Measurements from ENCODE around the gene FOXO6. TPM values are rescaled to one million over a fixed set of nuclear protein-coding genes. Genes with fewer than 3 reads are reported as not detected.

Gene FOXO6
- total and polyA plus RNA-seq, 9 of the 15 experiments (the other 6 are each of a cell fraction or from before 2014, with no cell fraction given) = 0.04 to 0.31 (median 0.12) TPM; not detected in 5

GRCh38 chr1:41419584-41420295 is 58.5 kb downstream of the FOXO6 start:
- peaks cover 3% of the 10 kb centered on the region; the same call in 1 of the 2 replicates for H3K9me3 ChIP-seq (replicated peaks; ENCODE audit: control insufficient read depth, insufficient read depth, low read depth, low read length)
- no TSS peak for BruUV-seq (replicated peaks)
- no peaks in the 10 kb centered on the region for H3K79me2 ChIP-seq (ENCODE audit: control insufficient read depth, insufficient read depth, low read length)
- H4K20me1 ChIP-seq (replicated peaks; ENCODE audit: control insufficient read depth, insufficient read depth, low read length) = 0 out of 2 replicates have a peak, but pooled peaks cover 11% of the 10 kb centered on the region
- H3K27me3 ChIP-seq (ENCODE audit: control insufficient read depth in 2 of 2, insufficient read depth in 2 of 2, low read length in 2 of 2) = peaks cover 5 to 26% of the 10 kb centered on the region in 2 experiments; a peak in 2 of 5 replicates
- ATAC-seq (no peak), DNase-seq (ENCODE audit: extremely low read depth in 1 of 4, low spot score in 3 of 4) (no peak), FAIRE-seq (no peak)
- ChIA-PET CTCF (ENCODE audit: low intra/inter-chr PET ratio) (no interaction called here), POLR2A (interaction anchor here (0.7 to 1.2 kb wide), 2 partner anchors 13 to 49 kb away, joined by 3 to 6 read pairs; no protein-coding TSS in a partner anchor)
- H3K9me1 ChIP-seq (ENCODE audit: control insufficient read depth, insufficient read depth, low read length) = no peaks in the 10 kb centered on the region
- in situ Hi-C loops (cut with MboI) (no loop called here), intact Hi-C loops (cut with micrococcal nuclease) (loop anchor here (10.0 kb wide), 1 partner anchor 385 kb away; no protein-coding TSS in a partner anchor)
- H2AFZ ChIP-seq (ENCODE audit: low read depth, low read length) = no peak overlapping the region
- H3K36me3 ChIP-seq (ENCODE audit: control insufficient read depth, insufficient read depth, low read length) = no peaks in the 10 kb centered on the region
- H3K4me2 ChIP-seq (ENCODE audit: insufficient read depth, low read length) = no peak overlapping the region
- no peak overlapping the region for H3K9ac ChIP-seq (ENCODE audit: insufficient read depth in 1 of 2, low read depth in 2 of 2, low read length in 2 of 2)
- WGBS (ENCODE audit: insufficient coverage, low coverage, missing lambda C conversion rate) = 4% methylated on average over 8 of the region's 8 CpGs
- no peak overlapping the region for H3K4me3 ChIP-seq
- H3K27ac ChIP-seq (ENCODE audit: extremely low read depth, low read depth, low read length) = no peak overlapping the region
- peaks cover 0 to 12% of the 10 kb centered on the region in 2 experiments; a peak in 1 of 5 replicates for H3K4me1 ChIP-seq (replicated peaks in 1 of 2; ENCODE audit: control insufficient read depth in 2 of 2, insufficient read depth in 2 of 2, low read length in 2 of 2)
- TF ChIP-seq PHB2 (IDR thresholded peaks at IDR 0.05; ENCODE audit: low read depth) (no peak), ZBTB8A (IDR thresholded peaks at IDR 0.05; ENCODE audit: partially characterized antibody) (no peak), DIDO1 (tag; IDR thresholded peaks at IDR 0.05; ENCODE audit: low read depth) (no peak), CSDE1 (IDR thresholded peaks at IDR 0.05) (no peak), SMARCA5 (IDR thresholded peaks at IDR 0.05) (peak; percentile 27; the same call in 1 of the 2 replicates), FOXM1 (IDR thresholded peaks at IDR 0.05; ENCODE audit: low read depth) (no peak), FOXM1 (CRISPR knock-in tag; IDR thresholded peaks at IDR 0.05; ENCODE audit: low read depth) (no peak), HIVEP1 (CRISPR knock-in tag; IDR thresholded peaks at IDR 0.05) (no peak), MAFK (IDR thresholded peaks at IDR 0.05; ENCODE audit: low read length) (no peak), ADNP (tag; IDR thresholded peaks at IDR 0.05) (peak; percentile 50; the same call in 1 of the 2 replicates), MEF2D (tag; conservative IDR thresholded peaks at IDR 0.05; ENCODE audit: low read depth) (no peak), BRCA1 (IDR thresholded peaks at IDR 0.05) (no peak), BRCA1 (CRISPR knock-in tag; IDR thresholded peaks at IDR 0.05) (no peak), NFIC (IDR thresholded peaks at IDR 0.05) (no peak), XRCC5 (IDR thresholded peaks at IDR 0.05; ENCODE audit: low read depth, low read length) (no peak), ZFPM2 (CRISPR knock-in tag; IDR thresholded peaks at IDR 0.05) (no peak), ATF1 (CRISPR knock-in tag; IDR thresholded peaks at IDR 0.05) (no peak), ATF1 (tag; IDR thresholded peaks at IDR 0.05) (no peak), TAL1 (IDR thresholded peaks at IDR 0.05) (no peak), MYBL2 (IDR thresholded peaks at IDR 0.05; ENCODE audit: low read depth) (no peak), MYBL2 (CRISPR knock-in tag; IDR thresholded peaks at IDR 0.05; ENCODE audit: borderline replicate concordance) (no peak), RBM25 (IDR thresholded peaks at IDR 0.05; ENCODE audit: low read depth, low read length, severe bottlenecking) (peak; percentile 73)
- TF ChIP-seq, protein P1, sequence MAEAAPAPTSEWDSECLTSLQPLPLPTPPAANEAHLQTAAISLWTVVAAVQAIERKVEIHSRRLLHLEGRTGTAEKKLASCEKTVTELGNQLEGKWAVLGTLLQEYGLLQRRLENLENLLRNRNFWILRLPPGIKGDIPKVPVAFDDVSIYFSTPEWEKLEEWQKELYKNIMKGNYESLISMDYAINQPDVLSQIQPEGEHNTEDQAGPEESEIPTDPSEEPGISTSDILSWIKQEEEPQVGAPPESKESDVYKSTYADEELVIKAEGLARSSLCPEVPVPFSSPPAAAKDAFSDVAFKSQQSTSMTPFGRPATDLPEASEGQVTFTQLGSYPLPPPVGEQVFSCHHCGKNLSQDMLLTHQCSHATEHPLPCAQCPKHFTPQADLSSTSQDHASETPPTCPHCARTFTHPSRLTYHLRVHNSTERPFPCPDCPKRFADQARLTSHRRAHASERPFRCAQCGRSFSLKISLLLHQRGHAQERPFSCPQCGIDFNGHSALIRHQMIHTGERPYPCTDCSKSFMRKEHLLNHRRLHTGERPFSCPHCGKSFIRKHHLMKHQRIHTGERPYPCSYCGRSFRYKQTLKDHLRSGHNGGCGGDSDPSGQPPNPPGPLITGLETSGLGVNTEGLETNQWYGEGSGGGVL (CRISPR knock-in tag; IDR thresholded peaks at IDR 0.05) = no peak
- TF ChIP-seq, protein P2, sequence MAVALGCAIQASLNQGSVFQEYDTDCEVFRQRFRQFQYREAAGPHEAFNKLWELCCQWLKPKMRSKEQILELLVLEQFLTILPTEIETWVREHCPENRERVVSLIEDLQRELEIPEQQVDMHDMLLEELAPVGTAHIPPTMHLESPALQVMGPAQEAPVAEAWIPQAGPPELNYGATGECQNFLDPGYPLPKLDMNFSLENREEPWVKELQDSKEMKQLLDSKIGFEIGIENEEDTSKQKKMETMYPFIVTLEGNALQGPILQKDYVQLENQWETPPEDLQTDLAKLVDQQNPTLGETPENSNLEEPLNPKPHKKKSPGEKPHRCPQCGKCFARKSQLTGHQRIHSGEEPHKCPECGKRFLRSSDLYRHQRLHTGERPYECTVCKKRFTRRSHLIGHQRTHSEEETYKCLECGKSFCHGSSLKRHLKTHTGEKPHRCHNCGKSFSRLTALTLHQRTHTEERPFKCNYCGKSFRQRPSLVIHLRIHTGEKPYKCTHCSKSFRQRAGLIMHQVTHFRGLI (CRISPR knock-in tag; IDR thresholded peaks at IDR 0.05) = no peak

Measured in K562 (cell line).